Activated CD8-positive, alpha-beta memory T cell treated with anti-CD3 and anti-CD28 coated beads, Interleukin-2, amount 10 ng/mL, durations not matched to agents 7 days and 5 days (primary cell): Measurements from ENCODE around the gene ZNRF2. TPM values are rescaled to one million over a fixed set of nuclear protein-coding genes. Genes with fewer than 3 reads are reported as not detected.
"Not testable (repeated sequence)": the region's sequence is repeated elsewhere in the genome, so short reads cannot be mapped to it uniquely, and the experiment has no call there.

ENCODE experiments used
- ATAC-seq: fragments of 150-1000 bp; cut with Tn5 transposase; one replicate; pipeline ENCODE4 v1.10.0; 2021; ENCODE audit warnings: moderate library complexity
- CTCF ChIA-PET: fragments of 350-600 bp; sonication (Branson Sonifier 250); formaldehyde crosslinking; loops from one replicate; lab custom pipeline; 2021; ENCODE audit warnings: antibody characterized with exemption; lab: Charles Lee
- DNase-seq: peaks from one replicate; pipeline ENCODE4 v3.0.0-alpha.2; 2020
- H3K27ac Mint-ChIP-seq: one replicate; pipeline ENCODE4 v1.8.0; 2021; ENCODE audit warnings: mild to moderate bottlenecking, mixed read lengths
- H3K27me3 Mint-ChIP-seq: one replicate; pipeline ENCODE4 v1.8.0; 2021; ENCODE audit warnings: mixed read lengths
- H3K36me3 Mint-ChIP-seq: one replicate; pipeline ENCODE4 v1.8.0; 2021; ENCODE audit warnings: mild to moderate bottlenecking, mixed read lengths
- H3K4me1 Mint-ChIP-seq: one replicate; pipeline ENCODE4 v1.8.0; 2021; ENCODE audit warnings: mixed read lengths
- H3K4me3 Mint-ChIP-seq: one replicate; pipeline ENCODE4 v1.8.0; 2021; ENCODE audit warnings: mild to moderate bottlenecking, moderate library complexity, mixed read lengths
- H3K9me3 Mint-ChIP-seq: one replicate; pipeline ENCODE4 v1.8.0; 2022; ENCODE audit warnings: low read depth, mixed read lengths
- total RNA-seq, 2 experiments: library from RNA; stranded (reverse); gene quantifications; one replicate each; pipeline ENCODE4 v1.2.3, GENCODE V29; 2021

Gene ZNRF2
- total RNA-seq, 2 experiments from 2014 or later, result 14.0 to 21.3 TPM

DNA sequence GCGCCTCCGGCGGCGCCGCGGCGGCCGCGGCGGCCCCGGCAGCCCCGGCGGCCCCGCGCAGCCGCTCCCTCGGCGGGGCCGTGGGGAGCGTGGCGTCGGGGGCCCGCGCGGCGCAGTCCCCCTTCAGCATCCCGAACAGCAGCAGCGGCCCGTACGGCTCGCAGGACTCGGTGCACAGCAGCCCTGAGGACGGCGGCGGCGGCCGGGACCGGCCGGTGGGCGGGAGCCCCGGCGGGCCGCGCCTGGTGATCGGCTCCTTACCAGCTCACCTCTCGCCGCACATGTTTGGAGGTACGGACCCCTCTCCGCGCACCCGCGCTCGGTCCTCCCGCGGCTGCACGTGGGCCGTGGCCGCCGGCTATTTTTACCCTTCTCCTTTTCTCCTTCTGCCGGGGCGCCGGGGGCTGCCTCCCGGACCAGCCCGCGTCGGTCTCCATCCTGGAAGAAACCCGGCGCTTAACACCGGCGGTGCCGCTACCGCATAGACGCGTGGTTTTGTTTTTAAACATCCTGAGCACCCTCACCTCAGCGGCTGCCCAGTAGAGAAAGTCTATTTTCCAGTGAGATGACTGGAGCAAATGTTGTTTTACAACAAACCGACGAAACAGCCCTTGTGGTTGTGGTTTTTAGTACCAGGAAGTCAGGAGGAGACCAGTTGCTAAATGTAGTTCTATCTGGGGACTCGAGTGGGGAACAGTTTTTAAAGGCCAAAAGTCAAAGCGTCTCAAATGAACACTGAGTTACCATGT lies 1.3 kb downstream of the ZNRF2 start:
- peaks cover 49% of the 10 kb centered on the region for H3K4me1 Mint-ChIP-seq
- H3K4me3 Mint-ChIP-seq, result peak overlapping the region; percentile 93
- peak overlapping the region; percentile 96 for H3K27ac Mint-ChIP-seq
- peaks cover 28% of the 10 kb centered on the region for H3K36me3 Mint-ChIP-seq
- peaks cover 8% of the 10 kb centered on the region for H3K9me3 Mint-ChIP-seq
- ATAC-seq (no peak), DNase-seq (peak; percentile 91)
- H3K27me3 Mint-ChIP-seq, result no peaks in the 10 kb centered on the region
- CTCF ChIA-PET, result interaction anchor here (1.0 to 3.5 kb wide), 4 partner anchors 27 to 67 kb away, joined by 3 to 18 read pairs (median 8); no protein-coding TSS in a partner anchor

DNA sequence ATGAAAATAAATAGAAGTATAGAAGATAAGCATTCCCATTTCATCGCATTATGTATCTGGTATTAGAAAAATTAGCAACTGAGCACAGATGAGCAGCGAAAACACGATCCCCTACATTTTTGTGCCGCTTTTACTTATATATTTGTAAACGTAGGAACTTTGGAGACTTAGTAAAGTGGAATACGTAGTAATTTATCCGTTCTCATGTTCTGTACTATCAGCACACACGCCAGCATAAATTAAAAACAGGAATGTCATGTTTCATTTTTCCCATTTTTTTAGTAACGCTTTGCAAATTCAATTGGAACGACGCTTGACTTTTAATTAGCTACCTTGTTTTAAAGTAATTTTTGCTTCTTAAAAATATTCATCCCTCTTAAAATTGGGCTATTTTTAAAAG lies 2.4 kb downstream of the ZNRF2 start:
- CTCF ChIA-PET, result interaction anchor here (3.5 kb wide), 1 partner anchor 62 kb away, joined by 18 read pairs; no protein-coding TSS in a partner anchor
- DNase-seq (no peak), ATAC-seq (no peak)
- peaks cover 34% of the 10 kb centered on the region for H3K36me3 Mint-ChIP-seq
- H3K4me1 Mint-ChIP-seq, result peaks cover 55% of the 10 kb centered on the region
- peak overlapping the region; percentile 93 for H3K4me3 Mint-ChIP-seq
- H3K27ac Mint-ChIP-seq, result peak overlapping the region; percentile 96
- H3K9me3 Mint-ChIP-seq, result peaks cover 8% of the 10 kb centered on the region
- H3K27me3 Mint-ChIP-seq, result no peaks in the 10 kb centered on the region

DNA sequence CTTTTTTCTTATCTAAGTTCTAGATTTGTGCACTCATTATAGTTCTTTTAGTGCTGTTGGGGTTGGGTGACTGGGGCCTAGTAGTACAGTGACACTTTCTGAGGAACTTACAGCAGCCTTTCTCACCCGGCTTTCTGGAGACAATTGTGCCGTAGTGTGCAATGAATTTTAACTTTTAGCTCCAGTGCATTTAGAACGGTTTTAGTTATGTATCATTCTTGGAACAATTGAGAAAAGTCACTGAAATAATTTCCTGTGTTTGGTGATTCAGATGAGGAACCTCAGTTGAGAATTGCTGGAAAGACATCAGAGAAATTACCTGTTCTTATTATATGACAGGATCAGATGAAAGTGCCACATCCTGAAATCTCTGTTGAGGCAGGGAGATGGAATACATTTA lies 3.2 kb downstream of the ZNRF2 start:
- DNase-seq, H3K9me3 Mint-ChIP-seq, CTCF ChIA-PET, ATAC-seq, H3K27me3 Mint-ChIP-seq, H3K27ac Mint-ChIP-seq: not testable (repeated sequence)
- Mint-ChIP-seq H3K36me3 (peaks cover 38% of the 10 kb centered on the region), H3K4me1 (peaks cover 59% of the 10 kb centered on the region), H3K4me3 (peak overlapping the region; percentile 0)

DNA sequence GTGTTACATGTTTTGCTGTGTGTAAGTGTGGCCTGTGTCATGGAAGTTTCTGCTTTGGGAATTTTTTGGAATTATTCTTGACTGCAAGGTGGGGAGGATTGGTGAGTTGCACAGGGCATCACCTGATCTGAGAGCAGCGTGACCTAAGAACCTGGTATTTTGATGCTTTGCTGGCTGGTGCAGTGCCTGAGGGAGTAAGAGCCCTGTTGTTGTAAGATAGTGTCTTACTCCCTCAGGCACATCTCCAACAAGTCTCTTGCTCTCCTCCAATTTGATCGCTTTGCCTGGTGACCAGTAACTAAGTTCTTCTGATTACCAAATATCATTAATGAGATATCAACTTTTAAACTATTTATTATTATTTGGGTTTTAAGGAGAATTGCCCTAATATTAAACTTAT lies 5.2 kb downstream of the ZNRF2 start:
- Mint-ChIP-seq H3K4me1 (peaks cover 57% of the 10 kb centered on the region), H3K36me3 (peaks cover 42% of the 10 kb centered on the region)
- DNase-seq, ATAC-seq, H3K27me3 Mint-ChIP-seq, H3K27ac Mint-ChIP-seq, H3K4me3 Mint-ChIP-seq, H3K9me3 Mint-ChIP-seq: not testable (repeated sequence)
- CTCF ChIA-PET, result interaction anchor here (0.7 to 1.4 kb wide), 3 partner anchors 12 to 41 kb away, joined by 3 to 4 read pairs (median 3); no protein-coding TSS in a partner anchor

DNA sequence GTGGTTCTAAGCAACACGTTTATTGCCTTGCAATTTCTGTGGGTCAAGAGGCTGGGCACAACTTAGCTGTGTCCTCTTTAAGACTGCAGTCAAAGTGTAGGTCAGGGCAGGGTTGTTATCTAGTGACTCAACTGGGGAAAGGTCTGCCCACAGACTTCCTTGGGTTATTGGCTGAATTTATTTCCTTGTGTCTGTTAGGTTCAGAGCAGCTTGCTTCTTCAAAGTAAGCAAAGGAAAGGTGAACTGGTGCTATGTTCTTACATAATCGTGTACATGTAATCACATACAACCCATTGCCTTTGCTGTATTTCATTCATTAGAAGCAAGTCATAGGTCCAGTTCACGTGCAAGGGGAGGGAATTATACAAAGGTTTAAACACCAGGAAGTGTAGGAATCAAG lies 5.9 kb downstream of the ZNRF2 start:
- not testable (repeated sequence) for DNase-seq, H3K27me3 Mint-ChIP-seq, H3K4me3 Mint-ChIP-seq, H3K27ac Mint-ChIP-seq, H3K9me3 Mint-ChIP-seq
- Mint-ChIP-seq H3K4me1 (peaks cover 58% of the 10 kb centered on the region), H3K36me3 (peaks cover 42% of the 10 kb centered on the region)
- CTCF ChIA-PET, result interaction anchor here (0.7 to 1.4 kb wide), 3 partner anchors 12 to 40 kb away, joined by 3 to 4 read pairs (median 3); no protein-coding TSS in a partner anchor
- ATAC-seq, result peak; percentile 32

DNA sequence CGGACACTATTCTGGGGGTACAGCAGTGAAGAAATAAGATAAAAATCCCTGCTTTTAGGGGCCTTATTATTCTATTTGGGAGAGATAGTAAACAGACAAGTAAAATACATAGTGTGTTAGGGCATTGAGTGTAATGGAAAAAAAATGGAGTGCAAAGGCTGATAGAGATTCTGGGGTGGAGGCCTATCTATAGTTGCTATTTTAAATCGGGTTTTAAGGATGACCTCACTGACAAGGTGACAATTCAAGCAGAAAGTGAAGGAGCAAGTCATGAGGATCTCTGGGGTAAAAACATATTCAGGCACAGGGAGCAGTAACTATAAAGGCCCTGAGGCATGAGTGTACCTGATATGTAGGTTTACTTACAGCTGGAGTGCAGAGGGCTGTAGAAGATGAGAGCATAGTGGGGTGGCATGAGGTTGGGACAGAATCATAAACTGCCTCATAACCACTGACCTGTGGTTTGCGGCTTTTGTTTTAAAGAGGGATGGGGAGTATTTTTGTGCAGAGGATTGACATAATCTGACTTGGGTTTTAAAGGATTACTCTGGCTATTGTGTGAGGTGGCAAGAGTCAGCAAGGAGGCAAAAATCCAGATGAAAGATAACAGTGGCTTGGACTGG lies 8.1 kb downstream of the ZNRF2 start:
- H3K27ac Mint-ChIP-seq, H3K27me3 Mint-ChIP-seq, ATAC-seq, H3K4me3 Mint-ChIP-seq, DNase-seq, H3K9me3 Mint-ChIP-seq: not testable (repeated sequence)
- CTCF ChIA-PET, result interaction anchor here (1.4 kb wide), 1 partner anchor 12 kb away, joined by 3 read pairs; no protein-coding TSS in a partner anchor
- Mint-ChIP-seq H3K4me1 (peaks cover 54% of the 10 kb centered on the region), H3K36me3 (peaks cover 28% of the 10 kb centered on the region)

DNA sequence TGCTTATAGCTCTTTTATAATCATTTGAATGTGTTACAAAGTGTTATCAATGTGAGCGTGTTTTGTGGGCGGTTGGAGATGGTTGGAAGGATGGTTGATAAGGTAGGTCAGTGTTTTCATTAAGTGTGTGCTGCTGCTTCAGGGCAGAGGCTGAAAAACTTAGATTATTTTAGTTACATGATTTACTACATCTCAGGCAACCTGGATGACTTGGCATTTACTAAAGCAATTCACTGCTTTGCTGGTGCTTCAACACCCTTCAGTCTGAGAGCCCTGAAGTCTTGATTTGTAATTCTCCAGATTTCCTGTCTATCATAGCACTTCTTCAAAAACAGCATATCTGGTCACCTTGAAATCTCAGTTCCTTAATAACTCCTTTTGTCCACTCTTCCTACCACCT lies 11.9 kb downstream of the ZNRF2 start:
- peaks cover 31% of the 10 kb centered on the region for H3K4me1 Mint-ChIP-seq
- not testable (repeated sequence) for H3K9me3 Mint-ChIP-seq, H3K4me3 Mint-ChIP-seq, ATAC-seq, DNase-seq, H3K27me3 Mint-ChIP-seq, H3K27ac Mint-ChIP-seq
- peaks cover 11% of the 10 kb centered on the region for H3K36me3 Mint-ChIP-seq
- CTCF ChIA-PET, result interaction anchor here (1.8 kb wide), 1 partner anchor 20 kb away, joined by 3 read pairs; no protein-coding TSS in a partner anchor

DNA sequence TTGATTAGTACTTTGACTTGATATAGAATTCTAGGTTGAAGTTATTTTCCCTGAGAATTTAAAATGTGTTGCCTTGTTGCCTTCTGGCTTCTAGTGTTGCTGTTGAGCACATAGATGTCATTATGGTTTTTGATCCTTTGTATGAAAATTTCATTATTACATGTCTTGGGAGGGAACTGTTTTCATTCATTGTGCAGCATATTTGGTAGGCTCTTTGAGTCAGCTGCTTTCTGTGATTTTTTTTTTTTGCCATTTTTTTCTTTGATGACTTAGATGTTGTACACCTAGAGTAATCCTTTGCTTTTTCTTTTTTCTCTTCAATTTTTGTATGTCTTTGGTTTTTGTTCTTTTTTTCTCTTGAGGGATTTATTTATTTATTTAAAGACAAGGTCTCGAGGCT lies 13.1 kb downstream of the ZNRF2 start:
- ATAC-seq, H3K27ac Mint-ChIP-seq, H3K9me3 Mint-ChIP-seq, H3K4me3 Mint-ChIP-seq, H3K36me3 Mint-ChIP-seq, H3K27me3 Mint-ChIP-seq, DNase-seq: not testable (repeated sequence)
- peaks cover 25% of the 10 kb centered on the region for H3K4me1 Mint-ChIP-seq
- CTCF ChIA-PET, result interaction anchor here (1.8 kb wide), 1 partner anchor 22 kb away, joined by 3 read pairs; no protein-coding TSS in a partner anchor

DNA sequence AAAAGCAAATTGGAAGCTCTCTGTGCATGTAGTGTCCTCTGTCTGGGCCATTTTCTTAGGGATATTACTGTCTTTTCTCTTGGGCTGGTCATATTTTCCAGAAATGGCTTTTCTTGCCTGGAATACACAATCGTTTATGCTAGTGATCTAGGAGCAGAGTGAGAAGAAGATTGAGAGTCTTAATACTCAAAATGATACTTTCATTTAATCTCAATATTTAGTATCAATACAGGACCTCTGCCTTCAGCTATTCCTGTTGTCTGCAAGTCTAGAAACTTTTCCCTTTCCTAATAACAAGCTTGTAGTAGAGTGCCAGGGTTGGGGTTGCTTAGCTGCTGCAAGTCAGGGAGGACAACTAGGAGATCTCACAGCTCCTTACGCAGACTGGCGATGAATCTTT lies 14.0 kb downstream of the ZNRF2 start:
- H3K27ac Mint-ChIP-seq, ATAC-seq, H3K36me3 Mint-ChIP-seq, H3K4me3 Mint-ChIP-seq, H3K27me3 Mint-ChIP-seq, CTCF ChIA-PET, H3K9me3 Mint-ChIP-seq, DNase-seq: not testable (repeated sequence)
- peaks cover 22% of the 10 kb centered on the region for H3K4me1 Mint-ChIP-seq

DNA sequence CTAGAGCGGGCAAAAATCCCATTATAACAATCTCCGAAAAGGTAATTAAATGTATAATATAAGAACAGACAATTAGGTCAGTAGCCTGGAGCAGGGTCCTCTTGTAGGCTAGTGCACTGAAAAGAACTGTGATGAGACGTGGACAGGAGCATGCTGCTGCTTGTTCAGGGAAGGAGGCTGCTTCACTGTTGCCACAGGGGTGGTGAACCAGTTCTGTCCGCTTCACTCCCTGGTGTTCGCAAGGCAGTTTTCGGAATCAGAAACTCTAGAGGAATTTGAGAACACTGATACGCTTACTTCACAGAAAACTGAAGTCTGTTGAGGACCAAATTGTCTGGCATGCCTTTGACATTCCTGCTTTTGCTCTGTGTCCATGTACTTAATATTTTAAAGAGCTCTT lies 17.4 kb downstream of the ZNRF2 start:
- Mint-ChIP-seq H3K36me3 (peaks cover 1% of the 10 kb centered on the region), H3K9me3 (no peaks in the 10 kb centered on the region), H3K4me1 (peaks cover 23% of the 10 kb centered on the region), H3K27me3 (no peaks in the 10 kb centered on the region), H3K27ac (no peak overlapping the region), H3K4me3 (no peak overlapping the region)
- CTCF ChIA-PET, result interaction anchor here (0.5 to 0.8 kb wide), 2 partner anchors 11 to 106 kb away, joined by 3 to 4 read pairs; no protein-coding TSS in a partner anchor
- ATAC-seq, result no peak
- no peak for DNase-seq

DNA sequence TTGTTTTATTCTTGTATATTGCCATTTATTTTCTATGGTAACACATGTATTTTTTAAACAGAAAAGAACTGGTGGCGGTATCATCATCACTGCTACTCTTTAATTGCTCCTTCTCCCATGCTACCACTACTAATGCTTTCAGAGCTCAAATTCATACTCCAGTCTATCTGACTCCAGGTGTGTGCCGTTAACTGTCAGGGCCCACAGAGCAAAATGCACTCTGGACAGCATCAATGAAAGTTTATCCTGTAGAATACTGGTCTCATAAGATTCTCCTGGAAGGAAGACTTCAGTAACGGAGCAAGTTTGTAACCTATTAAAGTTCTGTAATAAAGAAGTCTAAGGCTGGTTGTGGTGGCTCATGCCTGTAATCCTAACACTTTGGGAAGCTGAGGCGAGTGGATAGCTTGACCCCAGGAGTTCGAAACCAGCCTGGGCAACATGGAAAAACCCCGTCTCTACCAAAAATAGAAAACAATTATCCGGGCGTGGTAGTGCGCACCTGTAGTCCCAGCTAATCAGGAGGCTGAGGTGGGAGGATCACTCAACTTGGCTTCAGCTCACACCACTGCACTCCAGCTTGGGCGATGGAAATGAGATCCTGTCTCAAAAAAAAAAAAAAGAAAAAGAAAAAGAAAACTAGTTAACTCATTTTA lies 18.4 kb downstream of the ZNRF2 start:
- H3K9me3 Mint-ChIP-seq, result no peaks in the 10 kb centered on the region
- DNase-seq, result no peak
- ATAC-seq, result no peak
- no peak overlapping the region for H3K4me3 Mint-ChIP-seq
- no peak overlapping the region for H3K27ac Mint-ChIP-seq
- H3K27me3 Mint-ChIP-seq, result no peaks in the 10 kb centered on the region
- CTCF ChIA-PET, result interaction anchor here (1.1 kb wide), 1 partner anchor 12 kb away, joined by 3 read pairs; no protein-coding TSS in a partner anchor
- peaks cover 24% of the 10 kb centered on the region for H3K4me1 Mint-ChIP-seq
- peaks cover 3% of the 10 kb centered on the region for H3K36me3 Mint-ChIP-seq

DNA sequence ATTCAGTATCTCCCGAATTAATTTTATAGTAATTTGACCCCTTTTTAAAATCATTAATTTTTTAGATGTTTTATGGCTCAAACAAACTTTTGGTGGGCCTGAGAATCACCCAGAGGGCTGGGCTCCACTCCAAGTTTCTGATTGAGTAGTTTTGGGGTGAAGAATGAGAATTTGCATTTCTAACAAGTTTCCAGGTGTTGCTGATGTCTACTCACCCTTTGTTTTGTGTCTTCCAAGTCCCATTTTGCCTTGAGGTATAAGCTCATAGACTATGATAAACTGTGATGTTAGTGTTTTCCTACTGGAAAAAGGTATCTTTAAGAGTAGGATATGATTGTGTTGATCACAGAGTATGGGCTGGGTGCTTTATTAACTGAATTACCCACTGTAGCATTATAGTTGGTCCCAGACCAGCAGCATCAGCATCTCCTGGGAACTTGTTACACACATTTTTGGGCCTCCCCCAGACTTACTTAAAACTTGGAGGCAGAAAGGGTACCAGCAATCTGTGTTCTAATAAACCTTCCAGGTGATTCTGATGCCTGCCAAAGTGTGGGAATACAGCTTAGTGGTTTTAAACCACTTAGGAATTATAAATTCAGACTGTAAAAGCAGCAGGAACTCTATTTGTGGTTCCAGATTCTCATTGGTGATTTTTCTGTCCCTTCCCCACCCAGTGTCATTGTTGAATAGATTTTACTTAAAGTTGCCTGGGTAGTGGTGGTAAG lies 19.1 kb downstream of the ZNRF2 start:
- H3K9me3 Mint-ChIP-seq, result no peaks in the 10 kb centered on the region
- CTCF ChIA-PET, result interaction anchor here (1.1 kb wide), 1 partner anchor 11 kb away, joined by 3 read pairs; no protein-coding TSS in a partner anchor
- H3K36me3 Mint-ChIP-seq, result peaks cover 3% of the 10 kb centered on the region
- no peak for DNase-seq
- H3K4me3 Mint-ChIP-seq, result no peak overlapping the region
- ATAC-seq, result no peak
- no peak overlapping the region for H3K27ac Mint-ChIP-seq
- no peaks in the 10 kb centered on the region for H3K27me3 Mint-ChIP-seq
- peaks cover 27% of the 10 kb centered on the region for H3K4me1 Mint-ChIP-seq
